Measurements from ENCODE around the gene TNFRSF13B.
"Not testable (repeated sequence)": the region's sequence is repeated elsewhere in the genome, so short reads cannot be mapped to it uniquely, and the experiment has no call there.

TNFRSF13B gene

DNA sequence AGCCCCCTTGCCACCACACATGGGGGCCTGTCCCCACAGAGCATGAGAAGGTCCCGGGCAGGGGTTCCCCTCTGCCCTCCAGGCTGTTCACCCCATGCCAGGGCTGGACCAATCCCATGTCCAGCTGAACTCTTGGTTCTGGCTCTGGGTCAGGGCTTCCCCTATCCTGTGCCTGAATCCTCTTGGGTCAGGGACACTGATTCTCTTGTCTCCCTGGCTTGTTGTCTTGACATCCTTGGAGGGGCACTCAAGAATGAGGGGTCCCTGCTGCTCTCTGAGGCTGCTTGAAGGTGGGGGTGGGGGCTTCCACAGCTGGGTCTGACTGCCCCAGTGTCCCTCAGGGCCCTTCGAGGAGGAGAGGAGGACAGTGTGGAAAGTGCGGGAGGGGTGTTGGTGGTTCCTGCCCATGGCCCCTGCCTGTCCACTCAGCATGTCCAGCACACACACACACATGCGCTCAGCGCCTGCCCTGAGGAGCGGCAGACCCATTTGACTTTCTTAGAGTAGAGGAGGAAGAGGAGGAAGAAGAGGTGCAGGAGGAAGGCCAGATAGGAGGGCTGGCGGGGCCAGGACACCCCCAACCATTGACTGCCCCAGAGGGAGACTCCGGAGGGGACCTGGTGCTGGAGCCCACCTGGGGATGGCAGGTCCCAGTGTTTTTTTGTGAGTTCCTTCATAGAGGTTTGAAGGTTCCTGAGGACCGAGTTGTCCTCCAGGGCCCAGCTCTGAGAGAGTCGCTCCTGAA lies 47.0 kb downstream of the TNFRSF13B start:
- DNase-seq = no peak

DNA sequence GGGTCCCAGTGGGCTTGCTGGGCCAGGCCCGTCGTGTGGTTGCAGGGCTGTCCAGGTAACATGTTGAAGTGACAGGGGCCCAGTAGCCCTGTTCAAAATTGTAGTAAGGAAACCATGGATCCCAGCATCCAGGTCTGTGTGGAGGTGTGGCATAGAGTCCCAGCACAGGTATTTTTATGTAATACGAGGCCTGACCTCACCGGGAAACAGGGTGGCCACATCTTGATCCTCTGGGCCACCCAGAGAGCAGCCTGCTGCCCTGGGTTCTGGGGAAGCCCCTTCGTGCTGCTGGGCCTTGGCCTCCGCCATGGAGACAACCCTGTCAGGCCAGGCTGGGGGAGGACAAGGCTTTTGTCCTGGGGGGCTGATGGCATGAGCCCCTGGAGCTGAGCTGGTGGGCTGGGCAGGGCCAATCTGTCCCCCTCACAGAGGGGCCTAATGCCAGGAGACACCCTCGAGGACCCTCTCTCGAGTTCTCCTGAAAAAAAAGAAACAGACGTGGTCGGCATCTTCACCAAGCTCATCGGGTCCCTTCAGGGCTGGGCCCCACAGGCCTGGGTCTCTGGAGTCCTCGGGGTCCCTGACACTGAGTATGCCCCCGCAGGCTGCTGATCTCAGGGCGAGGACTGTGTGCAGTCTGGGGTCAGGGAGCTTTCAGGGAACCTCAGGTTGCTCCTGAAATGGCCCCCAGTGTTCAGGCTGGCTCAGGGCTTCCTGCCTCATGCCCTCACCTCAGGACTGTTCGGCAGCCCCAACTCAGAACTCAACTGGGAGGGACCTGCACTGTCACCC lies 47.8 kb downstream of the TNFRSF13B start:
- no peak for DNase-seq

DNA sequence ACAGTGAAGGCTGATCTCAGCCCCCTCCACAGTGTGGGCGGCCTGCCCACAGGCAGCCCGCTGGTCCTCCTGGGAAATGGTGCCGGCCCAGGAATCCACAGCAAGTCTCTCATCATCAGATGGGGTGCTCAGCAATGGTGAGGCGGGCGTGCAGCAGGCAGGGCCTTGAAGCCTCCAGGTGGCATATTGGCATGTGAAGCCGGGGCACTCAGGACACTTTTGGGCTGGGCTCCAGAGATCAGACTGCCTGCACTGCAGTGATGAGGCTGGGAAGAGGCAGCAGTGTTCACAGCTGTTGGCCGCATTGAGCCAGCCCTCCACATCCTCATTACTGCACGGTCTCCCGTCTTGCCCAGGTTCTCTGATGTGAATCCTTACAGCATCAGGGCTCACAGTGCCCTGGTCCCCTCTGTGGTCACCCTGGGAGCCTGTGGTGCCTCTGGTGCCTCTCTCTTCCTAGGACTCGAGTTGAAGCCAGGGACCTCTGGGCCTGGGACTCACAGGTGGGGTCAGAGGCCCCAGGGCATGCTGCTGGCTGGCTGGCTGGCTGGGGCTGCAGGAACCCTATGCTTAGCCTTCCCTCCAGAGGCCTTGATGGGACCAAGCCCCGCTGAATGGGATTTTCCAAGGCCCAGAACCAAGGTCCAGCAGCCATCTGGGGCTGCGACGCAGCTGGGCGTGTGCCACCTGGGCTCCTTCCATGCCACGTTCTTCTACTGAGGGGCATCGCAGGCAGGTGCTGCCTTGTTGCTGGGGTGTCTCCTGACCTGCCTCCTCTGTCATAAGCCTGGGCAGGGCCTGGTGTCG lies 48.6 kb downstream of the TNFRSF13B start:
- no peak for DNase-seq

DNA sequence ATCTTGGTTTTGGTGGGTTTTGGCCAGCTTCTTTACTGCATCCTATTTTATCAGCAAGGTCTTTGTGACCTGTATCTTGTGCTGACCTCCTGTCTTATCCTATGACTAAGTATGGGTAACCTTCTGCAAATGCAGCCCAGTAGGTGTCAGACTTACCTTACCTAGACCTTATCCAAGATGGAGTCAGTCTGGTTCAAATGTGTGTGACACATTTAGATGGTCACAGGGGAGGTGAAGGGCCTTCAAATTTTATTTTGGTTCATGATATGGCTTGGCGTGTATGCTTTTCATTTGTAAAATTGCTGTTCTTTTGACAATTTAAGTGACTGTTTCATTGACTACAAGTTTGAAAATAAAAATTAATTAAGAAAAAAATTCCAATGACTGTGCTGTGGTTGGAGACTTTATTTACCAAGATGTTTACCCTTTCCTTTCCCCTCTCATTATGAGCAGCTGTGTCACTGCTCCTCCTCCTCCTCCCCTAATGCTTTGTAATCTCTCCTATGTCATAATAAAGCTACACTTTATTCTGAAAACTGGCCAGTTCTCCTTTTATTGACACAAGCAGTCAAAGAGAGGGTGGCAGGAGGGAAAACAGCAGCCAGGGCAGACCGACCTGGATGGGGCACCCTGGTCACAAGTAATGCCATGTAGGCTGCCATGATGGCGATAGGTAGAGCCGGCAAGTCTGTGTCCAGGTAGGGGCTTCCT lies 49.4 kb downstream of the TNFRSF13B start:
- DNase-seq = no peak

DNA sequence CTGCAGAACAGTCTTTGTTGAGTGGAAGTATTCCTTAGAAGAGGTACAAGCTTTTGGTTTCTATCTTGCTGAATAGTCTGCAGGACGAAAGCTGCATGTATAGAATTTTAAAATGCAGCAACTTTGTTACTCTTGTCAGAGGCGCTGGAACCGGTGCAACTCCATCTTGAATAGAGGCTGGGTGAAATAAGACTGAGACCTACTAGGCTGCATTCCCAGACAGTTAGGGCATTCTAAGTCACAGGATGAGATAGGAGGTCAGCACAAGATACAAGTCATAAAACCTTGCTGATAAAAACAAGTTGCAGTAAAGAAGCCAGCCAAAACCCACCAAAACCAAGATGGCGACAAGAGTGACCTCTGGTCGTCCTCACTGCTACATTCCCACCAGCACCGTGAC lies 50.5 kb downstream of the TNFRSF13B start:
- not testable (repeated sequence) for DNase-seq

DNA sequence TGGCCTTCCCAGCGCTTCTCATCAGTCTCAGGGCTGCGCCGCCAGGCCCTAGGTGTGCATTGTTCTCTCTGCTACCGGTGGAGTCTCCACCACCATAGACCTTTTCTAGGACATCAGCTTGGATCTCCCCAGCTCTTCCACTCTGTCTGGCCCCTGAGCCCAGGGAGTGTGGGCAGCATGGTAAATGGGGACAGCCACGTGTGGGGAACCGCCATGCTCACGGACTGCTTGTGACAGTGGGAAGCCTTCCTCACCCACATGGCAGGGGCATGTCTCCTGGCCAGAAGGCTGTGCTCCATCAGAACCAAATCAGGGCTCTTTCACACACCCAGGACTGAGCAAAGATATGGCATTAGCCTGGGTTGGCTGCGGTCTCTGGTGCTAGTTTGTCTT lies 51.3 kb downstream of the TNFRSF13B start:
- no peak for DNase-seq

DNA sequence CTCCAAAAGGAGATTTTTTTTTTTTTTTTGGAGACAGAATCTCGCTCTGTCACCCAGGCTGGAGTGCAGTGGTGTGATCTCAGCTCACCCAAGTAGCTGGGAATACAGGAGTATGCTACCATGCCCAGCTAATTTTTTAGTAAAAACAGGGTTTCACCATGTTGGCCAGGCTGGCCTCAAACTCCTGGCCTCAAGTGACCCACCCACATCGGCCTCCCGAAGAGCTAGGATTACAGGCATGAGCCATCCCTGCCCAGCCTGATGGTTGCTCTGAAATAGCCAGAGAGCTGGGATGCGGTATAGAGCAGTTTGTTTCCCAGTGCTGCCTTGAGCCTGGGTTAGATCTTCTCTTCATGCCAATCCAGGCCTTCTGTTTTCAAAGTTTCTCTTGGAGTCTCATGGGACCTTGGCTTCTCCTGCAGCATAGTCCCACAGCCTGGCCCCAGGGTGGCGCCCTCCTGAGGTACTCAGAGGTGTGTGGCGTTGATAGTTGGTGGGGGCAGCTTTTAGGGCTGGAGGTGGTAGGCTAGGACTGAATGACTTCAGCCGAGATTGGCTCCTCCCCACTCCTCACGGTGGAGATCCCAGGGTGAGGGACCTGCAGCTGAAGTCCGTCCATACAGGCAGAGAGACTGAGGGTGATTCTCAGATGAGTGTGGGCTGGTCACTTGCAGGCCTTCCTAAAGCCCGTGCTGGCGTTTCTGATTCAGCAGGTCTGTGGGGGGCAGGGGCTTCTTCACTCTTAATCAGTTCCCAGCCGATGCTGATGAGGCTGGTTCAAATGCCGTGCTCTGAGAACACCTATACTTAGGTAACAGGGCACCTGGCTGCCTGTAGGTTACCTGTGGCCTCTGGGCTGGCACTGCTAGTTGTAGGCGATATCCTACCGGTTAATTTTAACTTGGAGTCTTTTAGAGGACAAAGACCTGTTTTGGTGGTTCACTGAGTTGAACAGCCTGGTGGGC lies 52.0 kb downstream of the TNFRSF13B start:
- no peak for DNase-seq

DNA sequence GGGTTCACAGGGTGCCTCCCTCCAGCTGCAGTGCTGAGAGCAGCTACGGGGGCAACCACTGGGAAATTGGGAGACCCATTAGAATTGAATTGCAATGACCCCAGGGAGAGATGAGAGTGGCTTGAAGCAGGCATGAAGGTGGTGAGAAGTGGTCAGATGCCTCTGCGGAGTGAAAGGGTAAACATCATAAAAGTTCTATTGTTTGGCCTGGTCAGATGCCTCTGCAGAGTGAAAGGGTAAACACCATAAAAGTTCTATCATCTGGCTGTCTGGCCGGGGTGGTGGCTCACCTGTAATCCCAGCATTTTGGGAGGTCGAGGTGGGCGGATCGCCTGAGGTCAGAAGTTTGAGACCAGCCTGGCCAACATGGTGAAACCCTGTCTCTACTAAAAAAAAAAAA lies 53.5 kb downstream of the TNFRSF13B start:
- no peak for DNase-seq

DNA sequence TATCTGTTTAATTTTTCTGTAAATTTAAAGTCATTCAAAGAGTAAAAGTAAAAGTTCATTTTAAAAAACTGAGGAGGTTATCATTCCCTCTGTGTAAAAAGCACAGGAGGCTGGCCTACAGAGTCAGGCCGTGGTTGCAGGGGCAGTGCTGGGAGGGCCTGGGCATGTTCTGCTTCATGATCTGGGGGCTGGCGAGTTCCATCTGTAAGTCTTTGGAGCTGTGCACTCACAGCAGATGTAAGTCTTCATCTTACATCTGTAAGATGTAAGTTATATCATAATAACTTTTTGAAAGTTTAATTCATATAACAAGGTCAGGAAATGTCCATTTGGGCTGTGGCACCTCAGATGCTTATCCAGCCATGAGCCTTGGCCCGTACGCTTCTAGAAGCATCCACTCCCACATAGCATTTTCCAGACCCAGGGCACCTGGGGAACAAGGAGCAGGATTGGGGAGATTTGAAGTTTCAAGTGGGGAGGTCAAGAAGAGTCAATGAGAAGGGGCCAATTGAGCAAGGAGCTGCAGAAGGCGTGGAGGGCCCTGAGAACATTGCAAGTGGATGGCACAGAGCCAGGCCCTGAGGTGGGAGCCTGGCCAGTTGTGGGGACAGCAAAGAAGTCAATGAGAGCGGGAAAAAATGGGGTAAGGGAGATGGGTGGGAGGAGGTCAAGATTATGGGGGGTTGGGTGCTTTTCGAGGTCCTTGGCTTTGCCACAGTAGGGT lies 54.1 kb downstream of the TNFRSF13B start:
- no peak for DNase-seq

DNA sequence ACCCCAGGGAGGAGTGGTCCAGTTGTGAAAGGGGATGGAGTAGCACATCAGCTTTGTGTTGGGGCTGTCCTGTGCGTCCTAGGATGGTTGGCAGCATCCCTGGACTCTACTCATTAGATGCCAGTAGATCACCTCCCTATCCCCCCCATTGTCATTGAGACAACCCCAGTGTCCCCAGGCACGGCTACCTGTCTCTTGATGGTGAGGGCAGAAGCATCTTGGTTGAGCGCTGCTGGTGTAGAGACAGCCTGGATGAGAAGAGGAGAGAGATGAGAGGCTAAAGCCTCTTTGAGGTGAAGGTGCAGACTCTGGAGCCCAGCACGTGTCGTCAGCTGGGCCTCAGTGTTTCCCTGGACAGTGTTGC lies 55.4 kb downstream of the TNFRSF13B start:
- no peak for DNase-seq

DNA sequence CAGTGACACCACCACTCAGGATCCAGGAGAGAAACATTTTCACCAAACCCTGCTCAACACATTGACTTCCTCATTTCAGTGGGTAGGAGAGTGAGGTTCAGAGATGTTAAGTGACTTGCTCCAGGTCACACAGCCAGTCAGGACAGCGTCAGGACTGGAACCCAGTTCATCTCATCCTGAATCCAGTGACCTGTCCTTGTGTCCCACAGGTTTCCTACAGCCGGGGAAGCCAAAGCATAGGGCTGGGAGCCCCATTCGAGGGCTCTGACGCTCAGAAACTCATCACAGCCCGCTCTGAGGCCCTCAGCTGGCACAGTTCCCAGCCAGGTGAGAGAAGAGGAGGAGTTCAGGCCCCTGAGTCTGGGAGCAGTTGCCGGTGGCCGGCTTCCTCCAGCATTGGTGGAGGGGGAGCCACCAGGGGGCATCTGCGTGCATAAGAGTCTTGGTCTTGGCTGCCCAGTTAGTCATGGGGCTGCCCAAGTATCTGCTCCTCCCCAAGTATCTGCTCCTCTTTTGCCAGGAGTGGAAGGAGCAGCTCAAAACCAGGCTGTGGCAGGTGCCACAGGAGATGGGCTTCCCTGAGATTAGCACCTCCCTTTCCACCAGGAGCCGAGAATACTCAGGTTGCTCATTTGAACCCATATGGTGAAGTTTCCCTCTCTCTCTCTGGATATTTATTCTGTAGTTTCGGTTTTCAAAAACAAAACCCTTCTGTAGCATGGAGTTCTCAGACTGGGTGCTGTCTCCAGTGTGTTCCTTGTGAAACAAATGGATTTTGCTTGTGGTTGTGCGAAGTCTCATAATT lies 56.0 kb downstream of the TNFRSF13B start:
- DNase-seq = no peak

DNA sequence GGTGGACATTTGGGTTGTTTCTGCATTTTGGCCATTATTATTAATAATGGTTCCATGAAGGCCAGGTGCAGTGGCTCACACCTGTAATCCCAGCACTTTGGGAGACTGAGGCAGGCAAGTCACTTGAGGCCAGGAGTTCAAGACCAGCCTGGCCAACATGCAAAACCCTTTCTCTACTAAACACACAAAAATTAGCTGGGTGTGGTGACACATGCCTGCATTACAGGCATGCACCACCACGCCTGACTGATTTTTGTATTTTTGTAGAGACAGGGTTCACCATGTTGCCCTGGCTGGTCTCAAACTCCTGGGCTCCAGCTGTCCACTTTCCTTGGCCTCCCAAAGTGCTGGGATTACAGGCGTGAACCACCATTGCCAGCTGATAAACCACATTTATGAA lies 58.5 kb downstream of the TNFRSF13B start:
- DNase-seq = no peak

DNA sequence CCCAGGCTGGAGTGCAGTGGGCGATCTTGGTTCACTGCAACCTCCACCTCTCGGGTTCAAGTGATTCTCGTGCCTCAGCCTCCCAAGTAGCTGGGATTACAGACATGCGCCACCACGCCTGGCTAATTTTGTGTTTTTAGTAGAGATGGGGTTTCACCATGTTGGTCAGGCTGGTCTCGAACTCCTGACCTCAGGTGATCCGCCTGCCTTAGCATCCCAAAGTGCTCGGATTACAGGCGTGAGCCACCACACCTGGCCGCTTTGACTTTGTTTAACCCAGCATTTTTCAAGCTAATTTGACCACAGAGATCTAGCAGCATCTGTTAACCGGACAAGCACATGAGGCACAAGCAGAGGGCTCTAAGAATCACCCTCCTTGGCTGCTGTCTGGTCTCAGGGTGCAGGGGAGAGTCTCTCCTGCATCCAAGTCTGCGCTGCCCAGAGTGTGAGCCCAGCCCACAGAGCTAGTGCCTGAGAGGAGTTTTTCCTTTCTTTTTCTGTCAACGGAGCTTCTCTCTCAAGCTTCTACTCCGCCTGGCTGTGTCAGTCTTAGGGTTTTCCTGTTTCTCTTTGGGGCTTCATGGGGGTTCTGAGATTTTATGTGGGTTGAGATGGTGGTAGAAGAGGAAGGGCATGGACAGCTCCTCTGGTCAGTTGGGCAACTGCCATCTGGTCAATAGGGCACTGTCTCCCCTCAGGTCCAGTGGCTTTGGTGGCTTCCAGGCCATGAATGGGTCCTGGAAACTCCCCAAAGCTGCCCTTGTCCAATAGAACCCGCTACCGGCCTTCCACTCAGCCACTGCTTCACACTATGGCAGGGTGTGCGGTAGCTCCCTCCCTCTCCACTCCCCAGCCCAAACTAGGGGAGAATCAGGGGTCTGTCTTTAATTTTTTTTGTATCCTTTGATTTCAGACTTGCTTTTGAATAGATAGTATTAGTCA lies 59.6 kb downstream of the TNFRSF13B start:
- no peak for DNase-seq

DNA sequence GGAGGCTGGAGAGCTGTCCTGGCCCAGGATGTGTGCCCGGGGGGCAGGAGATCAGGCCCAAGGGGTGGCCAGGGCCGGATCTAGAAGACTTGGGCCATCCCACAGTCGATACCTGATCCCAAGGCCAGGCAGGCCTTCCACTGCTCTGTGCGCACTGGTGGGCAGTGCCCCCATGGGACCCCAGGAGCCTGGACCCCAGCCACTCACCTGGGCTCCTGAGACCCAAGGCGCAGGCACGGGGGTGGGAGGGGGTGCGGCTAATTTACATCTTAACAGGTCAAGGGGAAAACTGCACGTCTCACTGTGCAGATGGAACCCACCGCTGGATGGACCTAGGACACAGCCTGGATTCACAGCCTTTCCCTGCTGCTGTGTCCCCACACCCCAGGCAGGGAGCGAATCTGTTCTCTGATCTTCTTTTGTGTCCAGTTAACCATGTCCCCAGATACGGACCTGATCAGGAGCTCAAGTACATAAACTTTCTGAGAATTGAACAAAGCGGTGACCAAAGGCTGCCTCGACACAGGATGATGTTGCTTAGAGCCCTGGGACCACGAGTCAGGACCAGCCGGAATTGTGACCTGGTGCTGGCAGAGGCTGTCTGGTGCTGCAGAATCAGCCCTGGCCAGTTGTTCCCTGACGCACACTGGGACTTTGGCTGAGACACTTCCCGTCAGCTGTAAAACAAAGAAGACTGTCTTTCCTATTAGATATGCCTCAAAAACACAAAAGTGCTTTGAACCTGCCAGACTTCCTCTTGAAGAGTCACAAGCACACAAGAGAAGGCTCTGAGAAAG lies 60.6 kb downstream of the TNFRSF13B start:
- DNase-seq = no peak

DNA sequence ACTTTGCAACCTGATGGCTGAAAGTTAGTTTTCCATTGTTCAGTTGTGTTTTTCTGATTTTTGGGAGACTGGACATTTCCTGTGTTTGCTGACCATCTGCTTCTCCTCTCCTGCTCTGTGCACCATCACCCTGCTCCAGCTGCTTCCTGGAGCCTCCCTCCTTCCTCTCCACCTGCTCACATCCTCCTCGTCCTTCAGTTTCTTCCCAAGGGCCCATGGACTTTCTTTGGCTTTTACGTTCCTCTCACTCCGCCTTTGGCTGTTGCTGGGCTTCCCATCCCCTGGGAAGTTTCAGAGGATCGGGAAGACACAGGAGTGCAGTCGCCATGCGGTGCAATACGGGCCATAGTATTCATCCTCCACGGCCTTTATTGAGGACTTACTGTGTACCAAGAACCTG lies 61.6 kb downstream of the TNFRSF13B start:
- DNase-seq = no peak

DNA sequence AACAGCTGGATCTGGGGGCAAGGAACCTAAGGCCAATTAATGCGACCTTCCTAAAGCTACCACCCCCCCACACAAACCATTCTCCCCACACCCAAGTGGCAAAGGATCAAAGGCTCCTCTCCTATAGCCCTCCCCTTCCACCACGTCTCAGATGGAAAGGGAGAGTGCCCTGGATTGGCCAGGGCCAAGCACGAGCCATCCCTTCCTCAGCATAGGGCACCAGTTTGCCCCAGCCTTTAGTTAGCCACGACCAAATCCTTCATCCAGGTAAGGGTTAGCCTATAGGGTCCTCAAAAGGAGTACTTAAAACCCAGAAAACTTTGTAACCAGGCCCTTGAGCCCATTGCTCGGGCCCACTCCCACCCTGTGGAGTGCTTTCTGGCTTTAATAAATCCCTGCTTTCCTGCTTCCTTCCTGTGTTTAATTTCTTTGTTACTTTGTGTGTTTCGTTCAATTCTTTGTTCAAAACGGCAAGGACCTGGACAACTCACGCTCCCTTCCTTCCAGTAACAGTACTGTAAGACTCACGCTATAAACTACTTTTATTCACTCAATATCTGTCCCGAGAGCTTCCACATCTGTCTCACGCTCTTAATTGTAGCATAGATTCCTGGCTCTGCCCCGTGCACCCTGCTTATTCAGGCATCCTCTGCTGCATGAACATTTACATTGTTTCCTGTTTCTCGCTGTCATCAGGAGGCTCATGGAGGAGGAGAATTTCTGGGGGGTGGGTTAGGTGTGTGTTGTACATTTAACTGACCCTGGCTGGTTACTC lies 62.3 kb downstream of the TNFRSF13B start:
- no peak for DNase-seq

DNA sequence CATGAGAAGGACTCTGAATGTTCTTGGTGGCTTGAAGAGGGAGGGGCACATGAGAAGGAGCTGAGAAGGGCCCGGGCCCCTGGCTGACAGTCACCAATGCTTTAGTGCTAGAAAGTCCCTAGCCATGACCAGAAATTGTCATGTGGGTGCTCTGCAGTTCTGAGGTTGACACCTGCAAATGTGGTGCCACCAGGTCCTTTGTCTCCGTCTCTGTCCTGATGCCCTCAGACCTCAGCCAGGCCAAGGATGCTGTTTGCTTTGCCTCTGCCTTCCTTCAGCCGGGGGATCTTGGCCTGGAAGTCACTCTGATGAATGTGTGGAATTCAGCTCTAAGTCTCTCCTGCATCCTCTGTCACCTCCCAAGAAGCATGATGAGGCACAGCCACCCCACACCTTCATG lies 63.6 kb downstream of the TNFRSF13B start:
- no peak for DNase-seq
